Stomach smooth muscle (tissue), 2 donors: ENCODE results near the gene AP2A2.

Source experiments
- H3K27ac ChIP-seq: one replicate; pipeline ENCODE4 v1.7.0; 2013; ENCODE audit warnings: mild to moderate bottlenecking, low read length, inconsistent platforms
- H3K27me3 ChIP-seq, 2 donors: one replicate each; pipeline ENCODE4 v1.7.0; 2013; ENCODE audit warnings: low read length in 2 of 2; ENCODE audit not compliant: insufficient read depth in 2 of 2, control insufficient read depth in 1 of 2
- H3K36me3 ChIP-seq, 2 donors: one replicate each; pipeline ENCODE4 v1.7.0; 2013; ENCODE audit warnings: low read length in 2 of 2; ENCODE audit not compliant: control insufficient read depth in 2 of 2, insufficient read depth in 2 of 2
- H3K4me1 ChIP-seq: one replicate; pipeline ENCODE4 v1.7.0; 2013; ENCODE audit warnings: low read length; ENCODE audit not compliant: control insufficient read depth, insufficient read depth
- H3K4me3 ChIP-seq, 2 donors: one replicate each; pipeline ENCODE4 v1.7.0; 2013; ENCODE audit warnings: low read length in 2 of 2
- H3K9ac ChIP-seq, 2 donors: one replicate each; pipeline ENCODE4 v1.7.0; 2013; ENCODE audit warnings: low read length in 2 of 2, mild to moderate bottlenecking in 1 of 2
- H3K9me3 ChIP-seq, 2 donors: one replicate each; pipeline ENCODE4 v1.7.0; 2013; ENCODE audit warnings: low read length in 2 of 2; ENCODE audit not compliant: control insufficient read depth in 2 of 2
- donor health status: healthy.
- donor health status: Pancreatic carcinoma.

Gene AP2A2

GRCh38 chr11:1038361-1038760, 112.7 kb downstream of the AP2A2 start:
- Histone ChIP-seq H3K4me1 (no peaks in the 10 kb centered on the region), H3K4me3 (no peak overlapping the region), H3K27me3 (peaks cover 19 to 24% of the 10 kb centered on the region in 2 donors), H3K27ac (no peak overlapping the region), H3K36me3 (no peaks in the 10 kb centered on the region), H3K9ac (no peak overlapping the region), H3K9me3 (no peaks in the 10 kb centered on the region)

GRCh38 chr11:1038921-1039320, 113.3 kb downstream of the AP2A2 start:
- H3K9me3 ChIP-seq, result no peaks in the 10 kb centered on the region
- H3K4me3 ChIP-seq, result no peak overlapping the region
- H3K27ac ChIP-seq, result no peak overlapping the region
- peaks cover 21 to 26% of the 10 kb centered on the region in 2 donors for H3K27me3 ChIP-seq
- no peaks in the 10 kb centered on the region for H3K4me1 ChIP-seq
- no peak overlapping the region for H3K9ac ChIP-seq
- no peaks in the 10 kb centered on the region for H3K36me3 ChIP-seq

- Histone ChIP-seq H3K4me3 (no peak overlapping the region), H3K9ac (no peak overlapping the region), H3K27ac (no peak overlapping the region), H3K27me3 (peaks cover 21 to 26% of the 10 kb centered on the region in 2 donors), H3K9me3 (no peaks in the 10 kb centered on the region), H3K36me3 (no peaks in the 10 kb centered on the region), H3K4me1 (no peaks in the 10 kb centered on the region)
Observed at GRCh38 chr11:1039481-1040427, 114.1 kb downstream of the AP2A2 start.

- no peak overlapping the region for H3K4me3 ChIP-seq
- peaks cover 21 to 29% of the 10 kb centered on the region in 2 donors for H3K27me3 ChIP-seq
- H3K27ac ChIP-seq, result no peak overlapping the region
- no peaks in the 10 kb centered on the region for H3K36me3 ChIP-seq
- no peak overlapping the region for H3K9ac ChIP-seq
- H3K4me1 ChIP-seq, result no peaks in the 10 kb centered on the region
- no peaks in the 10 kb centered on the region for H3K9me3 ChIP-seq
Observed at GRCh38 chr11:1040428-1041148, 114.9 kb downstream of the AP2A2 start.

GRCh38 chr11:1041149-1041467, 115.4 kb downstream of the AP2A2 start:
- Histone ChIP-seq H3K27me3 (peaks cover 21 to 29% of the 10 kb centered on the region in 2 donors), H3K36me3 (no peaks in the 10 kb centered on the region), H3K27ac (no peak overlapping the region)

GRCh38 chr11:1041471-1041870, 115.8 kb downstream of the AP2A2 start:
- Histone ChIP-seq H3K27me3 (peaks cover 21 to 29% of the 10 kb centered on the region in 2 donors), H3K27ac (no peak overlapping the region)

More at GRCh38 chr11:1041149-1041467, 115.4 kb downstream of the AP2A2 start:
- H3K4me3 ChIP-seq, result no peak overlapping the region
- no peaks in the 10 kb centered on the region for H3K4me1 ChIP-seq
- no peaks in the 10 kb centered on the region for H3K9me3 ChIP-seq
- H3K9ac ChIP-seq, result no peak overlapping the region

GRCh38 chr11:1041936-1042608, 116.4 kb downstream of the AP2A2 start:
- Histone ChIP-seq H3K4me3 (no peak overlapping the region), H3K36me3 (no peaks in the 10 kb centered on the region), H3K27ac (no peak overlapping the region), H3K27me3 (peaks cover 19 to 25% of the 10 kb centered on the region in 2 donors), H3K4me1 (no peaks in the 10 kb centered on the region), H3K9me3 (no peaks in the 10 kb centered on the region), H3K9ac (no peak overlapping the region)

More at GRCh38 chr11:1041471-1041870, 115.8 kb downstream of the AP2A2 start:
- H3K4me1 ChIP-seq, result no peaks in the 10 kb centered on the region
- H3K9me3 ChIP-seq, result no peaks in the 10 kb centered on the region
- H3K9ac ChIP-seq, result no peak overlapping the region
- H3K36me3 ChIP-seq, result no peaks in the 10 kb centered on the region
- H3K4me3 ChIP-seq, result no peak overlapping the region

GRCh38 chr11:1042626-1043562, 117.2 kb downstream of the AP2A2 start:
- peaks cover 22% of the 10 kb centered on the region in 2 donors for H3K27me3 ChIP-seq
- H3K4me3 ChIP-seq, result no peak overlapping the region
- no peaks in the 10 kb centered on the region for H3K36me3 ChIP-seq
- no peak overlapping the region for H3K9ac ChIP-seq
- H3K27ac ChIP-seq, result no peak overlapping the region
- no peaks in the 10 kb centered on the region for H3K9me3 ChIP-seq
- H3K4me1 ChIP-seq, result no peaks in the 10 kb centered on the region

GRCh38 chr11:1043563-1044096, 118.0 kb downstream of the AP2A2 start:
- Histone ChIP-seq H3K27me3 (peaks cover 18 to 19% of the 10 kb centered on the region in 2 donors), H3K4me1 (no peaks in the 10 kb centered on the region), H3K9ac (no peak overlapping the region), H3K36me3 (no peaks in the 10 kb centered on the region), H3K9me3 (no peaks in the 10 kb centered on the region), H3K4me3 (no peak overlapping the region), H3K27ac (no peak overlapping the region)
